ENCODE results near the gene PLXNA4. TPM values are rescaled to one million over a fixed set of nuclear protein-coding genes. Genes with fewer than 3 reads are reported as not detected.

PLXNA4 gene
- total and polyA plus RNA-seq, 2 donors (not counting 1 experiment from before 2014, with no cell fraction given), result not detected

DNA sequence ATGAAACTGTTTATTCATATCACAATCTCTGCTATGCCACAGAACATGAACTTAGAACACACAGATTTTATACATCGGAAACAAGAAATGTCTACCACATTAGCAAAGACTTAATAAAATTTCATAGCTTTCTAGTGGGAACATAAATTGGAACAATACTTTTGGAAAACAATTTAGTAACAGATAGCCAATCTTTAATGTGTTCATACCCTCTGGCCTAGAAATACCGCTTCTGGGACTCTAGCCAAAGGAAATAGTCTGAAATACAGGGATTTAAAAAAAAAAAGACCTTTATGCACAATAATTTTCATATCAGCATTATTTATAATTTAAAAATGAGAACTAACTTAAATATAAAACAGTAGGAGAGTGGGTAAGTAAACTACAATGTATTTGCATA lies 168.5 kb downstream of the PLXNA4 start:
- Histone ChIP-seq H3K4me3 (ENCODE audit: control extremely low read depth in 1 of 5, extremely low read depth in 1 of 5, insufficient read depth in 1 of 5, low read depth in 2 of 5, low read length in 4 of 5) (no peak overlapping the region), H3K36me3 (replicated peaks in 1 of 2; ENCODE audit: control extremely low read depth in 1 of 2, control insufficient read depth in 1 of 2, extremely low read depth in 1 of 2, insufficient read depth in 2 of 2, low read length in 1 of 2) (no peaks in the 10 kb centered on the region), H3K27ac (ENCODE audit: low read length in 2 of 2) (no peak overlapping the region), H3K4me1 (ENCODE audit: control insufficient read depth in 2 of 2, insufficient read depth in 2 of 2, low read length in 2 of 2) (no peaks in the 10 kb centered on the region), H3K27me3 (replicated peaks in 1 of 4; ENCODE audit: control extremely low read depth in 1 of 4, control insufficient read depth in 3 of 4, insufficient read depth in 4 of 4, low read length in 3 of 4) (no peaks in the 10 kb centered on the region), H3K9ac (ENCODE audit: low read length) (no peak overlapping the region), H3K4me2 (replicated peaks; ENCODE audit: low read depth, low read length, poor library complexity, severe bottlenecking) (no peak overlapping the region), H2AFZ (ENCODE audit: insufficient read depth, low read depth, low read length, poor library complexity, severe bottlenecking) (no peak overlapping the region), H3K79me2 (ENCODE audit: control insufficient read depth, insufficient read depth, low read length) (no peaks in the 10 kb centered on the region), H4K20me1 (ENCODE audit: control insufficient read depth, insufficient read depth, low read length, poor library complexity, severe bottlenecking) (no peaks in the 10 kb centered on the region), H3K9me3 (ENCODE audit: control extremely low read depth in 1 of 3, control insufficient read depth in 2 of 3, insufficient read depth in 1 of 3, low read length in 2 of 3) (no peaks in the 10 kb centered on the region)
- DNase-seq (no peak), ATAC-seq (ENCODE audit: low read depth) (no peak)
- no peaks in the 10 kb centered on the region for H3K4me1 Mint-ChIP-seq
- ChIA-PET CTCF (no interaction called here), POLR2A (no interaction called here)
- intact Hi-C loops (cut with micrococcal nuclease), result no loop called here
- no peak overlapping the region for H3K4me3 Mint-ChIP-seq
- TF ChIP-seq CTCF (IDR thresholded peaks at IDR 0.05) (no peak), EZH2 (IDR thresholded peaks at IDR 0.05; ENCODE audit: borderline replicate concordance, insufficient read depth, low read depth, low read length, poor library complexity, severe bottlenecking) (no peak)
- WGBS (ENCODE audit: insufficient coverage), result no CpG with 5 or more reads among the region's 2 CpGs
- H3K27ac Mint-ChIP-seq, result no peak overlapping the region
- no peaks in the 10 kb centered on the region for H3K9me3 Mint-ChIP-seq (ENCODE audit: insufficient read depth)
- H3K27me3 Mint-ChIP-seq, result no peaks in the 10 kb centered on the region

DNA sequence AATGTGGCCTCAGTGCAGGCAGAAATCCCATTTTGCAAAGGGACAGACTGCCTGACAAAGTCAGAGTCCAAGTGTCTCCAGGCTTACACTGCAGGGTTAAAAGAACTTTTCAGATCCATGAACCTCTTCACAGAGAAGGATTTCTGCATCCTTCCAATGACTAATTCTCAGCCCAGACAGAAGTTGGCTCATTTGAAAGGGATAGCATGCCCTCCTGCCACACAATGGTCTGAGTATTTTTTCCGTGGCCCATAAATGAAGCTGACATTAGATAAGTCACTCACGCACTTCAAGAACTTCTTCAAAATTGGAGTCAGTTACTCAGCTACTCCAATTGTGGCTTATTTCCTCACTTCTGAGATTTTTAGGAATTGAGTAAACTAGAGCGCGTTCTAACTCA lies 170.2 kb downstream of the PLXNA4 start:
- intact Hi-C loops (cut with micrococcal nuclease), result no loop called here
- no peak overlapping the region for H3K4me2 ChIP-seq (replicated peaks; ENCODE audit: low read depth, low read length, poor library complexity, severe bottlenecking)
- no peak overlapping the region for H2AFZ ChIP-seq (ENCODE audit: insufficient read depth, low read depth, low read length, poor library complexity, severe bottlenecking)
- H3K27ac ChIP-seq (ENCODE audit: low read length in 2 of 2), result no peak overlapping the region
- no peaks in the 10 kb centered on the region for H3K79me2 ChIP-seq (ENCODE audit: control insufficient read depth, insufficient read depth, low read length)
- H3K9me3 ChIP-seq (ENCODE audit: control extremely low read depth in 1 of 3, control insufficient read depth in 2 of 3, insufficient read depth in 1 of 3, low read length in 2 of 3), result peaks cover 0 to 4% (median 0%) of the 10 kb centered on the region in 3 donors
- DNase-seq, result no peak
- H3K27me3 Mint-ChIP-seq, result no peaks in the 10 kb centered on the region
- no peaks in the 10 kb centered on the region for H3K36me3 ChIP-seq (replicated peaks in 1 of 2; ENCODE audit: control extremely low read depth in 1 of 2, control insufficient read depth in 1 of 2, extremely low read depth in 1 of 2, insufficient read depth in 2 of 2, low read length in 1 of 2)
- H3K4me3 ChIP-seq (ENCODE audit: control extremely low read depth in 1 of 5, extremely low read depth in 1 of 5, insufficient read depth in 1 of 5, low read depth in 2 of 5, low read length in 4 of 5), result no peak overlapping the region
- no peak overlapping the region for H3K27ac Mint-ChIP-seq
- H3K9ac ChIP-seq (ENCODE audit: low read length), result no peak overlapping the region
- H3K27me3 ChIP-seq (replicated peaks in 1 of 4; ENCODE audit: control extremely low read depth in 1 of 4, control insufficient read depth in 3 of 4, insufficient read depth in 4 of 4, low read length in 3 of 4), result no peaks in the 10 kb centered on the region
- no peak for TF ChIP-seq CTCF (IDR thresholded peaks at IDR 0.05)
- no peak for TF ChIP-seq EZH2 (IDR thresholded peaks at IDR 0.05; ENCODE audit: borderline replicate concordance, insufficient read depth, low read depth, low read length, poor library complexity, severe bottlenecking)
- peaks cover 3% of the 10 kb centered on the region for H3K9me3 Mint-ChIP-seq (ENCODE audit: insufficient read depth)
- ChIA-PET CTCF (no interaction called here), POLR2A (no interaction called here)
- H4K20me1 ChIP-seq (ENCODE audit: control insufficient read depth, insufficient read depth, low read length, poor library complexity, severe bottlenecking), result no peaks in the 10 kb centered on the region
- no peaks in the 10 kb centered on the region for H3K4me1 ChIP-seq (ENCODE audit: control insufficient read depth in 2 of 2, insufficient read depth in 2 of 2, low read length in 2 of 2)
- no peak for ATAC-seq (ENCODE audit: low read depth)
- no peaks in the 10 kb centered on the region for H3K4me1 Mint-ChIP-seq
- WGBS (ENCODE audit: insufficient coverage), result 100% methylated on average over 1 of the region's 4 CpGs
- no peak overlapping the region for H3K4me3 Mint-ChIP-seq

All from B cell (primary cell).